Body of pancreas (tissue), 4 donors: ENCODE data around the gene CAV2.

Experiments
- CTCF ChIP-seq, 7 experiments: fragments of 450-650 bp in 4 of 7; fragments of 200-600 bp in 3 of 7; sonication (generic) in 3 of 7; IDR thresholded peaks; one replicate each; pipeline ENCODE4 v1.5.1; 2016 to 2019; ENCODE audit warnings: antibody characterized with exemption in 7 of 7
- POLR2A ChIP-seq, 3 donors: fragments of 450-650 bp; IDR thresholded peaks; one replicate each; pipeline ENCODE4 v1.6.1; 2016; ENCODE audit warnings: antibody characterized with exemption in 3 of 3, mild to moderate bottlenecking in 2 of 3

GRCh38 chr7:116511552-116512519, 12.3 kb downstream of the CAV2 start:
- TF ChIP-seq POLR2A (IDR thresholded peaks at IDR 0.05) (no peak), CTCF (IDR thresholded peaks at IDR 0.05) (no peak)
